GM21515 (cell line): ENCODE data around the gene NEMF.
"Not testable (repeated sequence)": the region's sequence is repeated elsewhere in the genome, so short reads cannot be mapped to it uniquely, and the experiment has no call there.

Experiments
- ATAC-seq: cut with Tn5 transposase; IDR thresholded peaks from one replicate; pipeline ENCODE4 v1.9.1; 2021; ENCODE audit not compliant: unreplicated experiment

The NEMF gene

DNA sequence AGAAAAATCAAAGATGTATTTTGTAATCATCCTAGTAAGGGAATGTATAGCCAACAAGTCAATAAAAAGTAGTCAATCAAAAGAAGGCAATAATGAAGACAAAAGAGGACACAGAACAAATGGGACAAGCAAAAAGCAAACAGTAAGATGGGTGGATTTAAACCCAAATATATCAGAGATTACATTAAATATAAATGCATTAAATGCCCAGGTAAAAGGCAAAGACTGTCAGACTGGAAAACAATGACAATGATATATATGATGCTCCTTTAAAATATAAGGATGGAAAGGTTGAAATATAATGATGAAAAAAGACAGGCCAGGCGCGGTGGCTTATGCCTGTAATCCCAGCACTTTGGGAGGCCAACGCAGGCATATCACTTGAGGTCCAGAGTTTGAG is 35.7 kb downstream of the NEMF start:
- ATAC-seq = no peak

GRCh38 chr14:49816118-49816517 is 36.5 kb downstream of the NEMF start:
- not testable (repeated sequence) for ATAC-seq

DNA sequence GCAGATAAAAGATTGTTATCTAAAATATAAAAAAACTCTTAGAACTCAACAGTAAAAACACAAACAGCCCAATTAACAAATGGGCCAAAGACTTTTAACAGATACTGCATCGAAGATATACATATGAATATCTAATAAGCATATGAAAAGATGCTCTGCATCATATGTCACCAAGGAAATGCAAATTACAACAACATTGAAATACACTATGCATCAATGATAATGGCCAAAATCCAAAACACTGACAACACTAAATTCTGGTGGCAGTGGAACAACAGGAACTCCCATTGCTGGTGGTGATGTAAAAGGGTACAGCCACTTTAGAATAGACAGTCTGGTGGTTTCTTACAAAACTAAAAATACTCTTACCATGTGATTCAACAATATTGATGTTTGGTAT is 43.8 kb downstream of the NEMF start:
- ATAC-seq = no peak

DNA sequence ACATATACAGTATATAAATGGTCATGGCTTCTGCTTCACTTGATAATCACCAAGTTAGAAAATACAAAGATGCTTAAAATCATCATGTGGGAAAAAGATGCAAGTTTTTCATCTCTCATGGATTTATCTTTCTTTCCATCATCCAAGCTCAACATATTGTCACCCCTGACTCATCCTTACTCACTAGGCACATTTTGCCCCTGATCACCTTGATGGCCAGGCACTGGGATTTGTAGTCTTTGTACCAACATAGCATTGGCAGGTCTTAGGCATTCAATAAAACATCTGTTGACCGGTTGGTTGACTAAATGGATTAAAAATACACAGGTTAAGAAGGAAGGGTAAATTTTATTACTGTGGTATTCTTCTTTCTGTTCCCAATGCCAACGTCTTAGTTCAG is 56.6 kb downstream of the NEMF start:
- ATAC-seq = no peak

DNA sequence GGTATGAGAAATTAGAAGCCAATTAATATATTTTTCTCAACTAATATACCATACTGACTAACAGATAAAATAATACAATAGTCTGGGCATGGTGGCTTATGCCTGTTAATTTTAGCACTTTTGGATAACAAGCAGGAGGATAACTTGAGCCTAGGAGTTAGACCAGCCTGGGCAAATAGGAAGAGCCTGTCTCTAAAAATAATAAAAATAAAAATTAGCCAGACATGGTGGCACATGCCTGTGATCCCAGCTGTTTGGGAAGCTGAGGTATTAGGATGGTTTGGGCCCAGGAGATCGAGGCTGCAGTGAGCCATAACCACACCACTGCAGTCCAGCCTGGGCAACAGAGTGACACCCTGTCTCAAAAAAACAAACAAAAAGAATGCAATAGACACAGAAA is 60.0 kb downstream of the NEMF start:
- ATAC-seq = no peak

- ATAC-seq = no peak
Measured at GRCh38 chr14:49786315-49786714, 66.3 kb downstream of the NEMF start.

- ATAC-seq = no peak
Measured at GRCh38 chr14:49783394-49784014, 69.1 kb downstream of the NEMF start.

DNA sequence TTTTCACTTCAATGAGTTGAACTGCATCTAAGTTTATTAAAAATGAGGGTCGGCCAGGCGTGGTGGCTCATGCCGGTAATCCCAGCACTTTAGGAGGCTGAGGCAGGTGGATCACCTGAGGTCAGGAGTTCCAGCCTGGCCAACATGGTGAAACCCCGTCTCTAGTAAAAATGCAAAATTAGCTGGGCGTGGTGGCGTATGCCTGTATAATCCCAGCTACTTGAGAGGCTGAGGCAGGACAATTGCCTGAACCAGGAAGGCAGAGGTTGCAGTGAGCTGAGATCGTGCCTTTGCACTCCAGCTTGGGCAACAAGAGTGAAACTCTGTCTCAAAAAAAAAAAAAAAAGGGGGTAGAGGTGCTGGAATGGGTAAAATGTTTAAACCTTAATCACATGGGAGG is 71.5 kb downstream of the NEMF start:
- not testable (repeated sequence) for ATAC-seq

GRCh38 chr14:49778421-49778820 is 74.2 kb downstream of the NEMF start:
- no peak for ATAC-seq

- ATAC-seq = no peak
Measured at GRCh38 chr14:49774106-49774505, 78.5 kb downstream of the NEMF start.

DNA sequence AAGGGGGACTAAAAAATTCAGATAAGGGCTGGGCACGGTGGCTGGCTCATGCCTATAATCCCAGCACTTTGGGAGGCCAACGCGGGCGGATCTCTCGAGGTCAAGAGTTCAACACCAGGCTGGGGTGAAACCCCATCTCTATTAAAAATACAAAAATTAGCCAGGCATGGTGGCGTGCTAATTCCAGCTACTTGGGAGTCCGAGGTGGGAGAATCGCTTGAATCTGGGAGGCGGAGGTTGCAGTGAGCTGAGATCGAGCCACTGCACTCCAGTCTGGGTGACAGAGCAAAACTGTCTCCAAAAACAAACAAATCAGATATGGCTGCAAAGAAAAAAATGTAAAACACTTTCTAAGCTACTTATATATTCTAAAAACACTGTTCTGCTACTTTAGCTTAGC is 80.9 kb downstream of the NEMF start:
- not testable (repeated sequence) for ATAC-seq

- no peak for ATAC-seq
Measured at GRCh38 chr14:49770212-49770817, 82.3 kb downstream of the NEMF start.

DNA sequence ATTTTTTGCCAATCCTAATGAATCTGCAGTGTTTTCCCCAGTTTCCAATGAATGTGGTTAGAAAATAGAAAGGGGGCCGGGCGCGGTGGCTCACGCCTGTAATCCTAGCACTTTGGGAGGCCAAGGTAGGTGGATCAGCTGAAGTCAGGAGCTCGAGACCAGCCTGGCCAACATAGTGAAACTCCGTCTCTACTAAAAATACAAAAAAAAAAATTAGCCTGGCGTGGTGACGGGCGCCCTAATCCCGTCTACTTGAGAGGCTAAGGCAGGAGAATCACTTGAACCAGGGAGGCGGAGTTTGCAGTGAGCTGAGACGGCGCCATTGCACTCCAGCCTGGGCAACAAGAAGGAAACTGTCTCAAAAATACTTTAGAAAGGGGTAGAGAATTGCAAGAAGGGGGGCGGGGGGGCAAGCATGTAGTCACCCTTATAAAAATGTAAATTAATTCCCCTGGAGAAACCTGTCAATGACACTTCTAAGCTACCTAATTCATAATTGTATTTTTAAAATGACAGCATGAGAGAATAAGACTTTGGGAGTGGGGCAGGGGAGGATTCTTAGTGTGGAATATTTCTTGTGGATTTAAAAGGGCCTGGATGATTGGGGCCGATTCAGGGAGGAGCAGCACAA is 82.9 kb downstream of the NEMF start:
- no peak for ATAC-seq

- ATAC-seq = no peak
Measured at GRCh38 chr14:49769171-49769570, 83.4 kb downstream of the NEMF start.

GRCh38 chr14:49768301-49769121 is 84.1 kb downstream of the NEMF start:
- peak; percentile 33 for ATAC-seq

- ATAC-seq = peak; percentile 97
Measured at GRCh38 chr14:49767571-49768300, 84.9 kb downstream of the NEMF start, which contains the start of gene KLHDC2. Gene KLHDC2, plus strand, starts transcription at chr14:49768153. Its CDS starts 316 bp downstream, at chr14:49768469.

- ATAC-seq = no peak
Measured at GRCh38 chr14:49767270-49767570, 85.4 kb downstream of the NEMF start.

DNA sequence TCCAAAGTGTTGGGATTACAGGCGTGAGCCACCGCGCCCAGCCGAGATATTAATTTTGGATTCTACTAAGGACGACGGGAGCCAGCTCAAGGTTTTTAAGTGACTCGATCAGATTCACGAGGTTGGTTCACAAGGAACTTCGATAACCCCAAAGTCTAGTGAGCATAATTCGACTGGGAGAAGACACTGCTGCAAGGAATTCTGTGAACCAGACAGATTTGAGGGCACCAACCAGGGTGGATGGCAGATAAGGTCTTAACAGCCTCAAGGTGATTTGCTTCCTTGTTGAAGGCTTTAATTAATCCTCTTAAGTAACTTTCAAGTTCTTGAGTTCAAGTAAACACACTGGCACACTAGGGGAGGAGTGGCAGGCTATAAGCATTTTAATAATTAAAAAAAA is 85.7 kb downstream of the NEMF start:
- ATAC-seq = no peak

DNA sequence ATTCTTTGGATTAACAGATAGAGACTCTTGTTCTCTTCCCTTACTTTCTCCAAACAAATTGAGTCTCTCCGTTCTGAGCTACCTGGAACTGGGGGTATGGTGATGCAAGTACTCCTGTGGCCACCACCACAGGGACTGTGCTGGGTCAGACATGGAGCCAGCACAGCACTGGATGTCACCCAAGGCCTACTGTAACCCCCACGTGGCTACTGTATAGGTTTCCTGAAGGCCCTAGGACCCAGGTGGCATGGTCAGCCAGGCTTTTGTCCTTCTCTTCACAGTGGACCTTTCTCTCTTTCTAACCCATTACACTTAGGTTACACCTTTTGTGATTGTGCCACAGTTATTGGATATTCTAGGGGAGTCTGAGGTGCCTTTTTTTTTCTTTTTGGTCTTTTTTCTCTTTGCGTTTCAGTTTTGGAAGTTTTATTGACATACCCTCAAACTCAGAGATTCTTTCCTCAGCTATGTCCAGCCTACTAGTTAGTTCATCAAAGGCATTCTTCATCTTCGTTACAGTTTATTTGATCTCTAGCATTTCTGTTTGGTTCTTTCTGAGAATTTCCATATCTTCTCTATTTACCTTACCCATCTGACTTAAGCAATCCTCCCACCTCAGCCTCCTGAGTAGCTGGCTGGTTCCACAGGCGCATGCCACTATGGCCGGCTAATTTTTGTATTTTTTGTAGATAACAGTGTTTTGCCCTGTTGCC is 90.6 kb downstream of the NEMF start:
- ATAC-seq = no peak

GRCh38 chr14:49755378-49755777 is 97.2 kb downstream of the NEMF start:
- ATAC-seq = no peak
